Neural cell (in vitro differentiated cells): ENCODE data around the gene SIRPB1. TPM values are rescaled to one million over a fixed set of nuclear protein-coding genes. Genes with fewer than 3 reads are reported as not detected.
"Not testable (repeated sequence)": the region's sequence is repeated elsewhere in the genome, so short reads cannot be mapped to it uniquely, and the experiment has no call there.

Experiments
- H2AFZ ChIP-seq: fragments of 200-600, 300-800 bp; sonication (generic), shearing (Covaris generic); 2 replicates; pipeline ENCODE4 v1.6.0; 2014; ENCODE audit warnings: low read depth, mild to moderate bottlenecking, antibody characterized with exemption, low read length, moderate library complexity
- H3F3A ChIP-seq: fragments of 200-600 bp; shearing (Covaris generic); 2 replicates; pipeline ENCODE4 v1.6.1; 2016; ENCODE audit warnings: mild to moderate bottlenecking, moderate library complexity, mixed read lengths, antibody characterized with exemption, low read length; ENCODE audit not compliant: insufficient read depth, poor library complexity, severe bottlenecking
- H3K27ac ChIP-seq: fragments of 200-600, 300-800 bp; sonication (generic), shearing (Covaris generic); 2 replicates; pipeline ENCODE4 v1.5.1; 2014; ENCODE audit warnings: mild to moderate bottlenecking, low read length, moderate library complexity
- H3K27me3 ChIP-seq: fragments of 300-800, 200-600 bp; sonication (generic), shearing (Covaris generic); 2 replicates; pipeline ENCODE4 v1.6.0; 2014; ENCODE audit warnings: mild to moderate bottlenecking, low read depth, low read length, moderate library complexity; ENCODE audit not compliant: insufficient read depth
- H3K36me3 ChIP-seq: fragments of 300-800, 200-600 bp; sonication (generic), shearing (Covaris generic); 2 replicates; pipeline ENCODE4 v1.5.1; 2014; ENCODE audit warnings: mild to moderate bottlenecking, antibody characterized with exemption, low read length, moderate library complexity; ENCODE audit not compliant: insufficient read depth
- H3K4me2 ChIP-seq: fragments of 300-800, 200-600 bp; sonication (generic), shearing (Covaris generic); 2 replicates; pipeline ENCODE4 v1.6.0; 2014; ENCODE audit warnings: mild to moderate bottlenecking, low read length
- H3K4me3 ChIP-seq: fragments of 300-800, 200-600 bp; sonication (generic), shearing (Covaris generic); 2 replicates; pipeline ENCODE4 v1.5.1; 2014; ENCODE audit warnings: mild to moderate bottlenecking, low read length, moderate library complexity
- H3K79me2 ChIP-seq: fragments of 200-600 bp; shearing (Covaris generic); replicated peaks from 2 replicates; pipeline ENCODE4 v1.6.0; 2014; ENCODE audit warnings: mild to moderate bottlenecking, low read length, moderate library complexity; ENCODE audit not compliant: insufficient read depth
- H3K9ac ChIP-seq: fragments of 300-800, 200-600 bp; sonication (generic), shearing (Covaris generic); 2 replicates; pipeline ENCODE4 v1.6.1; 2016; ENCODE audit warnings: mild to moderate bottlenecking, low read length, mixed read lengths
- H3K9me2 ChIP-seq: fragments of 200-600 bp; shearing (Covaris generic); 2 replicates; pipeline ENCODE4 v1.6.1; 2016; ENCODE audit warnings: mild to moderate bottlenecking, low read length, mixed read lengths; ENCODE audit not compliant: insufficient read depth
- H3K9me3 ChIP-seq: fragments of 200-600, 300-800 bp; sonication (generic), shearing (Covaris generic); 2 replicates; pipeline ENCODE4 v1.6.1; 2016; ENCODE audit warnings: mild to moderate bottlenecking, mixed run types, low read length, moderate library complexity, mixed read lengths
- H4K20me1 ChIP-seq: fragments of 200-600 bp; shearing (Covaris generic); 2 replicates; pipeline ENCODE4 v1.6.1; 2016; ENCODE audit warnings: mild to moderate bottlenecking, mixed run types; ENCODE audit not compliant: insufficient read depth
- CTCF ChIP-seq: fragments of 450-650 bp; IDR thresholded peaks from 2 replicates; pipeline ENCODE4 v1.5.1; 2014; ENCODE audit warnings: antibody characterized with exemption, mild to moderate bottlenecking, moderate library complexity; ENCODE audit not compliant: poor library complexity, severe bottlenecking
- EP300 ChIP-seq: fragments of 450-650 bp; conservative IDR thresholded peaks from 2 replicates; pipeline ENCODE4 v1.6.1; 2014; ENCODE audit warnings: antibody characterized with exemption, mild to moderate bottlenecking, moderate library complexity; ENCODE audit not compliant: poor library complexity, severe bottlenecking
- EZH2 ChIP-seq: fragments of 200-600, 300-800 bp; shearing (Covaris generic), sonication (generic); IDR thresholded peaks from 2 replicates; pipeline ENCODE4 v1.6.1; 2014; ENCODE audit warnings: antibody characterized with exemption, low read length, borderline replicate concordance, mild to moderate bottlenecking; ENCODE audit not compliant: insufficient read depth, poor library complexity, severe bottlenecking
- MXI1 ChIP-seq: fragments of 450-650 bp; conservative IDR thresholded peaks from 2 replicates; pipeline ENCODE4 v1.6.1; 2014; ENCODE audit warnings: antibody characterized with exemption, mild to moderate bottlenecking; ENCODE audit not compliant: poor library complexity, severe bottlenecking
- POLR2AphosphoS5 ChIP-seq: IDR thresholded peaks from 2 replicates; pipeline ENCODE4 v1.6.1; 2012
- RAD21 ChIP-seq: fragments of 450-650 bp; conservative IDR thresholded peaks from 2 replicates; pipeline ENCODE4 v1.6.1; 2014; ENCODE audit warnings: antibody characterized with exemption, mild to moderate bottlenecking, moderate library complexity
- REST ChIP-seq: IDR thresholded peaks from 2 replicates; pipeline ENCODE4 v1.6.1; 2012; ENCODE audit warnings: borderline replicate concordance
- SMC3 ChIP-seq: fragments of 450-650 bp; conservative IDR thresholded peaks from 2 replicates; pipeline ENCODE4 v1.6.1; 2014; ENCODE audit warnings: antibody characterized with exemption, mild to moderate bottlenecking, moderate library complexity; ENCODE audit not compliant: poor library complexity
- TAF1 ChIP-seq: IDR thresholded peaks from 2 replicates; pipeline ENCODE4 v1.6.1; 2012; ENCODE audit warnings: low read depth
- polyA plus RNA-seq: library from polyadenylated mRNA; depleted of rRNA; stranded (reverse); fragments of >200 nt; gene quantifications from 2 replicates; pipeline ENCODE4 v1.2.3, GENCODE V29; 2014

The SIRPB1 gene
- polyA plus RNA-seq, 1 donor from 2014 or later: 0.20 TPM

GRCh38 chr20:1616858-1617434, 2.9 kb downstream of the SIRPB1 start:
- no peak for TF ChIP-seq TAF1
- TF ChIP-seq EP300: no peak
- no peak for TF ChIP-seq CTCF
- Histone ChIP-seq H3K36me3 (no peaks in the 10 kb centered on the region), H3K79me2 (no peaks in the 10 kb centered on the region), H3K27me3 (no peaks in the 10 kb centered on the region), H3K9me3 (no peaks in the 10 kb centered on the region), H3K9ac (no peak overlapping the region), H3F3A (no peaks in the 10 kb centered on the region), H3K4me2 (no peak overlapping the region), H3K9me2 (no peaks in the 10 kb centered on the region), H2AFZ (no peak overlapping the region), H3K27ac (no peak overlapping the region), H3K4me3 (no peak overlapping the region), H4K20me1 (no peaks in the 10 kb centered on the region)

GRCh38 chr20:1610404-1610803, 9.4 kb downstream of the SIRPB1 start:
- not testable (repeated sequence) for H2AFZ ChIP-seq, H3K4me3 ChIP-seq, H3K9me2 ChIP-seq, H3F3A ChIP-seq, H3K4me2 ChIP-seq, H3K36me3 ChIP-seq, H3K9ac ChIP-seq, H3K27ac ChIP-seq, H3K9me3 ChIP-seq, H3K27me3 ChIP-seq, H3K79me2 ChIP-seq, H4K20me1 ChIP-seq

GRCh38 chr20:1608678-1609347, 11.0 kb downstream of the SIRPB1 start:
- not testable (repeated sequence) for H3K4me3 ChIP-seq, H3K9ac ChIP-seq, H4K20me1 ChIP-seq, H3K79me2 ChIP-seq, H2AFZ ChIP-seq, H3K27ac ChIP-seq, H3K27me3 ChIP-seq, H3F3A ChIP-seq, H3K9me2 ChIP-seq, H3K9me3 ChIP-seq, H3K36me3 ChIP-seq, H3K4me2 ChIP-seq

- H2AFZ ChIP-seq: no peak overlapping the region
- no peaks in the 10 kb centered on the region for H3K27me3 ChIP-seq
- no peak overlapping the region for H3K27ac ChIP-seq
- H3F3A ChIP-seq: no peaks in the 10 kb centered on the region
- H3K36me3 ChIP-seq: no peaks in the 10 kb centered on the region
- H3K4me3 ChIP-seq: no peak overlapping the region
- no peak overlapping the region for H3K4me2 ChIP-seq
- H3K9me2 ChIP-seq: no peaks in the 10 kb centered on the region
- no peaks in the 10 kb centered on the region for H3K79me2 ChIP-seq
- no peak for TF ChIP-seq EZH2
- no peak for TF ChIP-seq RAD21
- no peak for TF ChIP-seq SMC3
- TF ChIP-seq REST: no peak
- TF ChIP-seq TAF1: no peak
- no peak for TF ChIP-seq MXI1
- no peak for TF ChIP-seq POLR2AphosphoS5
- no peak for TF ChIP-seq EP300
- no peak for TF ChIP-seq CTCF
- H3K9me3 ChIP-seq: no peaks in the 10 kb centered on the region
- no peak overlapping the region for H3K9ac ChIP-seq
- H4K20me1 ChIP-seq: no peaks in the 10 kb centered on the region
Observed at GRCh38 chr20:1600736-1601135, 19.1 kb downstream of the SIRPB1 start.
